ENCODE results near the gene TNFRSF11A.

Gene TNFRSF11A

GRCh38 chr18:62420513-62421209 lies 95.6 kb downstream of the TNFRSF11A start:
- no peak for DNase-seq

- DNase-seq, result peak; percentile 5
These were observed 100.5 kb downstream of the TNFRSF11A start for GRCh38 chr18:62425465-62426190.

GRCh38 chr18:62426191-62426488 lies 101.0 kb downstream of the TNFRSF11A start:
- no peak for DNase-seq

- DNase-seq, result no peak
These were observed 107.1 kb downstream of the TNFRSF11A start for GRCh38 chr18:62432176-62432575.

- no peak for DNase-seq
These were observed 109.7 kb downstream of the TNFRSF11A start for GRCh38 chr18:62434798-62435197.

- DNase-seq, result no peak
These were observed 110.4 kb downstream of the TNFRSF11A start for GRCh38 chr18:62435435-62436031.

GRCh38 chr18:62436636-62437234 lies 111.6 kb downstream of the TNFRSF11A start:
- DNase-seq, result no peak

- no peak for DNase-seq
These were observed 112.3 kb downstream of the TNFRSF11A start for GRCh38 chr18:62437235-62438017.

- no peak for DNase-seq
These were observed 112.9 kb downstream of the TNFRSF11A start for GRCh38 chr18:62438018-62438329.

- DNase-seq, result no peak
These were observed 113.3 kb downstream of the TNFRSF11A start for GRCh38 chr18:62438402-62438801.

- no peak for DNase-seq
These were observed 113.8 kb downstream of the TNFRSF11A start for GRCh38 chr18:62438866-62439265.
